Measurements from ENCODE around the gene USP17L24.
A peak's percentile ranks its signal among the peaks of the same experiment; 100 is the strongest.
"Not testable (repeated sequence)": the region's sequence is repeated elsewhere in the genome, so short reads cannot be mapped to it uniquely, and the experiment has no call there.

Gene USP17L24, protein sequence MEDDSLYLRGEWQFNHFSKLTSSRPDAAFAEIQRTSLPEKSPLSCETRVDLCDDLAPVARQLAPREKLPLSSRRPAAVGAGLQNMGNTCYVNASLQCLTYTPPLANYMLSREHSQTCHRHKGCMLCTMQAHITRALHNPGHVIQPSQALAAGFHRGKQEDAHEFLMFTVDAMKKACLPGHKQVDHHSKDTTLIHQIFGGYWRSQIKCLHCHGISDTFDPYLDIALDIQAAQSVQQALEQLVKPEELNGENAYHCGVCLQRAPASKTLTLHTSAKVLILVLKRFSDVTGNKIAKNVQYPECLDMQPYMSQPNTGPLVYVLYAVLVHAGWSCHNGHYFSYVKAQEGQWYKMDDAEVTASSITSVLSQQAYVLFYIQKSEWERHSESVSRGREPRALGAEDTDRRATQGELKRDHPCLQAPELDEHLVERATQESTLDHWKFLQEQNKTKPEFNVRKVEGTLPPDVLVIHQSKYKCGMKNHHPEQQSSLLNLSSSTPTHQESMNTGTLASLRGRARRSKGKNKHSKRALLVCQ

DNA sequence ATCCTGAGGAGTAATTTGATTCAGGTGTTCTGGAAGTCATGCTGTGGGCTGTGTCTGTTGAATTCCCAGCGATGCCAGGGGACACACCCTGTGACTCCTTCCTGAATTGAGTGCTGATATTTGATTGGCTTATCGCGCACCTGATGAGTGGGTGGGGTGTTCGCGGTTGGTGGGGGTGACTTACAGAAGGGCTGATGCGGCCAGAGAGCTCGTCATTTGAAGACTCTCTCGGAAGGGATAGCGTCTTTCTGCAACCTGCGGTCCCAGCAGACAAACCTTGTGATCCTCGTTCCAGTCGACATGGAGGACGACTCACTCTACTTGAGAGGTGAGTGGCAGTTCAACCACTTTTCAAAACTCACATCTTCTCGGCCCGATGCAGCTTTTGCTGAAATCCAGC is at the start of gene USP17L24:
Gene USP17L24 (plus strand): TSS at position 301 of the 400 bp plus-strand sequence. CDS start 0 bp downstream, at position 301.
- H3K4me3 ChIP-seq (ENCODE audit: low read depth, low read length): not testable (repeated sequence)

DNA sequence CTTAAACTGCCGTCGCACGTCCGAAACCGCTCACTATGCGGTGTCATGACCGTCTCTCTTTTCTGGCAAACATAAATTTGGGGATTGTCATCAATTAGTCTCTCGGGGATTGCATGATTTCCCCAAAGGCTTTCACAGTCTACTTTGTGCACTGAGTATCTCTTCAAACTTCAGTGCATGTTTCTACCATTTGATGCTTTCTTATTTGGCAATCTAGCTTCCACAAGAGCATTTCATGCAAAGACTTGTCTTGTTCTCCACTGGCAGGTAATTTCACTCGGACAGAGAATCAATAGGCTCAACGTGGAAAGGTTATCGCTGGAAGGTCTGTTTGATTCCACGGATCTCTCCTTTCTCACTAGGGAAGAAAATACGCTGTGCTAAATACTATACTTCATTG is 774 bp upstream of the USP17L24 start:
- H3K27me3 ChIP-seq (ENCODE audit: insufficient read depth, low read depth, severe bottlenecking); H3K4me3 ChIP-seq (ENCODE audit: low read depth, low read length); DNase-seq; H3K27ac ChIP-seq; H3K36me3 ChIP-seq; H3K9me3 ChIP-seq (ENCODE audit: severe bottlenecking): not testable (repeated sequence)

More for the DNA sequence above, at the start of gene USP17L24:
- not testable (repeated sequence) for H3K27me3 ChIP-seq (ENCODE audit: insufficient read depth, low read depth, severe bottlenecking); DNase-seq; H3K36me3 ChIP-seq; H3K9me3 ChIP-seq (ENCODE audit: severe bottlenecking); H3K27ac ChIP-seq

DNA sequence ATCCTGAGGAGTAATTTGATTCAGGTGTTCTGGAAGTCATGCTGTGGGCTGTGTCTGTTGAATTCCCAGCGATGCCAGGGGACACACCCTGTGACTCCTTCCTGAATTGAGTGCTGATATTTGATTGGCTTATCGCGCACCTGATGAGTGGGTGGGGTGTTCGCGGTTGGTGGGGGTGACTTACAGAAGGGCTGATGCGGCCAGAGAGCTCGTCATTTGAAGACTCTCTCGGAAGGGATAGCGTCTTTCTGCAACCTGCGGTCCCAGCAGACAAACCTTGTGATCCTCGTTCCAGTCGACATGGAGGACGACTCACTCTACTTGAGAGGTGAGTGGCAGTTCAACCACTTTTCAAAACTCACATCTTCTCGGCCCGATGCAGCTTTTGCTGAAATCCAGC is 4.6 kb downstream of the USP17L24 start, which contains the start of gene USP17L25:
Gene USP17L25 (plus strand): TSS at position 301 of the 400 bp plus-strand sequence. CDS start 0 bp downstream, at position 301.
- H3K27ac ChIP-seq; H3K36me3 ChIP-seq; DNase-seq; H3K4me3 ChIP-seq (ENCODE audit: low read depth, low read length); H3K9me3 ChIP-seq (ENCODE audit: severe bottlenecking); H3K27me3 ChIP-seq (ENCODE audit: insufficient read depth, low read depth, severe bottlenecking): not testable (repeated sequence)

DNA sequence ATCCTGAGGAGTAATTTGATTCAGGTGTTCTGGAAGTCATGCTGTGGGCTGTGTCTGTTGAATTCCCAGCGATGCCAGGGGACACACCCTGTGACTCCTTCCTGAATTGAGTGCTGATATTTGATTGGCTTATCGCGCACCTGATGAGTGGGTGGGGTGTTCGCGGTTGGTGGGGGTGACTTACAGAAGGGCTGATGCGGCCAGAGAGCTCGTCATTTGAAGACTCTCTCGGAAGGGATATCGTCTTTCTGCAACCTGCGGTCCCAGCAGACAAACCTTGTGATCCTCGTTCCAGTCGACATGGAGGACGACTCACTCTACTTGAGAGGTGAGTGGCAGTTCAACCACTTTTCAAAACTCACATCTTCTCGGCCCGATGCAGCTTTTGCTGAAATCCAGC is 9.4 kb downstream of the USP17L24 start, which contains the start of gene USP17L26:
Gene USP17L26 (plus strand): TSS at position 301 of the 400 bp plus-strand sequence. CDS start 0 bp downstream, at position 301.
- not testable (repeated sequence) for H3K27ac ChIP-seq; DNase-seq; H3K4me3 ChIP-seq (ENCODE audit: low read depth, low read length); H3K27me3 ChIP-seq (ENCODE audit: insufficient read depth, low read depth, severe bottlenecking); H3K9me3 ChIP-seq (ENCODE audit: severe bottlenecking); H3K36me3 ChIP-seq

DNA sequence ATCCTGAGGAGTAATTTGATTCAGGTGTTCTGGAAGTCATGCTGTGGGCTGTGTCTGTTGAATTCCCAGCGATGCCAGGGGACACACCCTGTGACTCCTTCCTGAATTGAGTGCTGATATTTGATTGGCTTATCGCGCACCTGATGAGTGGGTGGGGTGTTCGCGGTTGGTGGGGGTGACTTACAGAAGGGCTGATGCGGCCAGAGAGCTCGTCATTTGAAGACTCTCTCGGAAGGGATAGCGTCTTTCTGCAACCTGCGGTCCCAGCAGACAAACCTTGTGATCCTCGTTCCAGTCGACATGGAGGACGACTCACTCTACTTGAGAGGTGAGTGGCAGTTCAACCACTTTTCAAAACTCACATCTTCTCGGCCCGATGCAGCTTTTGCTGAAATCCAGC is 14.1 kb downstream of the USP17L24 start, which contains the start of gene USP17L5:
Gene USP17L5 (plus strand): TSS at position 301 of the 400 bp plus-strand sequence. CDS start 0 bp downstream, at position 301.
- not testable (repeated sequence) for H3K36me3 ChIP-seq; H3K27me3 ChIP-seq (ENCODE audit: insufficient read depth, low read depth, severe bottlenecking); DNase-seq; H3K9me3 ChIP-seq (ENCODE audit: severe bottlenecking); H3K27ac ChIP-seq; H3K4me3 ChIP-seq (ENCODE audit: low read depth, low read length)

DNA sequence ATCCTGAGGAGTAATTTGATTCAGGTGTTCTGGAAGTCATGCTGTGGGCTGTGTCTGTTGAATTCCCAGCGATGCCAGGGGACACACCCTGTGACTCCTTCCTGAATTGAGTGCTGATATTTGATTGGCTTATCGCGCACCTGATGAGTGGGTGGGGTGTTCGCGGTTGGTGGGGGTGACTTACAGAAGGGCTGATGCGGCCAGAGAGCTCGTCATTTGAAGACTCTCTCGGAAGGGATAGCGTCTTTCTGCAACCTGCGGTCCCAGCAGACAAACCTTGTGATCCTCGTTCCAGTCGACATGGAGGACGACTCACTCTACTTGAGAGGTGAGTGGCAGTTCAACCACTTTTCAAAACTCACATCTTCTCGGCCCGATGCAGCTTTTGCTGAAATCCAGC is 18.9 kb downstream of the USP17L24 start, which contains the start of gene USP17L27:
Gene USP17L27 (plus strand): TSS at position 301 of the 400 bp plus-strand sequence. CDS start 0 bp downstream, at position 301.
- H3K9me3 ChIP-seq (ENCODE audit: severe bottlenecking); H3K36me3 ChIP-seq; H3K27me3 ChIP-seq (ENCODE audit: insufficient read depth, low read depth, severe bottlenecking); H3K27ac ChIP-seq; DNase-seq; H3K4me3 ChIP-seq (ENCODE audit: low read depth, low read length): not testable (repeated sequence)

DNA sequence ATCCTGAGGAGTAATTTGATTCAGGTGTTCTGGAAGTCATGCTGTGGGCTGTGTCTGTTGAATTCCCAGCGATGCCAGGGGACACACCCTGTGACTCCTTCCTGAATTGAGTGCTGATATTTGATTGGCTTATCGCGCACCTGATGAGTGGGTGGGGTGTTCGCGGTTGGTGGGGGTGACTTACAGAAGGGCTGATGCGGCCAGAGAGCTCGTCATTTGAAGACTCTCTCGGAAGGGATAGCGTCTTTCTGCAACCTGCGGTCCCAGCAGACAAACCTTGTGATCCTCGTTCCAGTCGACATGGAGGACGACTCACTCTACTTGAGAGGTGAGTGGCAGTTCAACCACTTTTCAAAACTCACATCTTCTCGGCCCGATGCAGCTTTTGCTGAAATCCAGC is 23.6 kb downstream of the USP17L24 start, which contains the start of gene USP17L28:
Gene USP17L28 (plus strand): TSS at position 301 of the 400 bp plus-strand sequence. CDS start 0 bp downstream, at position 301.
- not testable (repeated sequence) for DNase-seq; H3K36me3 ChIP-seq; H3K4me3 ChIP-seq (ENCODE audit: low read depth, low read length); H3K27ac ChIP-seq; H3K9me3 ChIP-seq (ENCODE audit: severe bottlenecking); H3K27me3 ChIP-seq (ENCODE audit: insufficient read depth, low read depth, severe bottlenecking)

DNA sequence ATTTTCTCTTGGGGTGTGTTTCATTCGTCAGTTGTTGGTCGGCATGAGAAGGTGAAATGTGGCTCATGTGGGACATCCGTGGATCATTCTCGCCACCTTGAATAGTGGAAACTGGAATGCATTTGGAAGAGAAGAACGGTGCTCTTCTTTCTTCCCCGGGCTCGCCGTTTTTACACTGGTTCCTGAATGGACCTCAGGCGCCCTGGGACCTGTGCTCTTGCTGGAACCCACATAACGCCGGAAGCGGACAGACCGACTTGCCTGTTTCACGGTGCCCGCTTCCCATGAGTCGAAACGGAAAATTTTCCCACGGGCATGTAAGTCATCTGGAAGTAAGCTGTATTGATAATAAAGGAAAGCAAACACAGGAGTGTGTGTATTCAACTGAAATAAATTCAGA is 25.9 kb downstream of the USP17L24 start:
- DNase-seq: peak; percentile 27
- H3K9me3 ChIP-seq (ENCODE audit: severe bottlenecking); H3K36me3 ChIP-seq; H3K27me3 ChIP-seq (ENCODE audit: insufficient read depth, low read depth, severe bottlenecking); H3K4me3 ChIP-seq (ENCODE audit: low read depth, low read length); H3K27ac ChIP-seq: not testable (repeated sequence)

DNA sequence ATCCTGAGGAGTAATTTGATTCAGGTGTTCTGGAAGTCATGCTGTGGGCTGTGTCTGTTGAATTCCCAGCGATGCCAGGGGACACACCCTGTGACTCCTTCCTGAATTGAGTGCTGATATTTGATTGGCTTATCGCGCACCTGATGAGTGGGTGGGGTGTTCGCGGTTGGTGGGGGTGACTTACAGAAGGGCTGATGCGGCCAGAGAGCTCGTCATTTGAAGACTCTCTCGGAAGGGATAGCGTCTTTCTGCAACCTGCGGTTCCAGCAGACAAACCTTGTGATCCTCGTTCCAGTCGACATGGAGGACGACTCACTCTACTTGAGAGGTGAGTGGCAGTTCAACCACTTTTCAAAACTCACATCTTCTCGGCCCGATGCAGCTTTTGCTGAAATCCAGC is 28.4 kb downstream of the USP17L24 start, which contains the start of gene USP17L29:
Gene USP17L29 (plus strand): TSS at position 301 of the 400 bp plus-strand sequence. CDS start 0 bp downstream, at position 301.
- H3K27ac ChIP-seq; H3K4me3 ChIP-seq (ENCODE audit: low read depth, low read length); H3K9me3 ChIP-seq (ENCODE audit: severe bottlenecking); H3K36me3 ChIP-seq; H3K27me3 ChIP-seq (ENCODE audit: insufficient read depth, low read depth, severe bottlenecking); DNase-seq: not testable (repeated sequence)

DNA sequence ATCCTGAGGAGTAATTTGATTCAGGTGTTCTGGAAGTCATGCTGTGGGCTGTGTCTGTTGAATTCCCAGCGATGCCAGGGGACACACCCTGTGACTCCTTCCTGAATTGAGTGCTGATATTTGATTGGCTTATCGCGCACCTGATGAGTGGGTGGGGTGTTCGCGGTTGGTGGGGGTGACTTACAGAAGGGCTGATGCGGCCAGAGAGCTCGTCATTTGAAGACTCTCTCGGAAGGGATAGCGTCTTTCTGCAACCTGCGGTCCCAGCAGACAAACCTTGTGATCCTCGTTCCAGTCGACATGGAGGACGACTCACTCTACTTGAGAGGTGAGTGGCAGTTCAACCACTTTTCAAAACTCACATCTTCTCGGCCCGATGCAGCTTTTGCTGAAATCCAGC is 37.9 kb downstream of the USP17L24 start, which contains the start of gene USP17L30:
Gene USP17L30 (plus strand): TSS at position 301 of the 400 bp plus-strand sequence. CDS start 0 bp downstream, at position 301.
- not testable (repeated sequence) for H3K27me3 ChIP-seq (ENCODE audit: insufficient read depth, low read depth, severe bottlenecking); DNase-seq; H3K4me3 ChIP-seq (ENCODE audit: low read depth, low read length); H3K27ac ChIP-seq; H3K9me3 ChIP-seq (ENCODE audit: severe bottlenecking); H3K36me3 ChIP-seq
